Peyer's patch (tissue), 4 donors: ENCODE data around the gene TBXAS1. TPM values are rescaled to one million over a fixed set of nuclear protein-coding genes. Genes with fewer than 3 reads are reported as not detected.

Experiments
- DNase-seq, 3 donors: peaks; one replicate each; pipeline ENCODE4 v3.0.0-alpha.2; 2017 to 2019
- H3K27ac ChIP-seq, 4 donors: fragments of 200-600 bp; sonication (generic); one replicate each; pipeline ENCODE4 v1.5.1; 2016 to 2019
- H3K27me3 ChIP-seq, 2 donors: fragments of 200-600 bp; sonication (generic); one replicate each; pipeline ENCODE4 v1.5.1; 2019
- H3K36me3 ChIP-seq, 3 donors: fragments of 200-600 bp; sonication (generic); one replicate each; pipeline ENCODE4 v1.5.1; 2016 to 2019
- H3K4me1 ChIP-seq, 4 donors: fragments of 200-600 bp; sonication (generic); one replicate each; pipeline ENCODE4 v1.5.1; 2016 to 2019
- H3K4me3 ChIP-seq, 4 donors: fragments of 200-600 bp; sonication (generic); 1 replicate in 3 of 4; 2 replicates in 1 of 4; pipeline ENCODE4 v1.5.1; 2016 to 2019; ENCODE audit warnings: mild to moderate bottlenecking in 1 of 4
- H3K9me3 ChIP-seq, 4 donors: fragments of 200-600 bp; sonication (generic); one replicate each; pipeline ENCODE4 v1.5.1; 2016 to 2019; ENCODE audit warnings: mild to moderate bottlenecking in 1 of 4
- CTCF ChIP-seq, 6 experiments: fragments of 450-650 bp in 4 of 6; fragments of 200-600 bp in 2 of 6; sonication (generic) in 1 of 6; IDR thresholded peaks; one replicate each; pipeline ENCODE4 v1.5.1; 2017 to 2019; ENCODE audit warnings: antibody characterized with exemption in 6 of 6, mild to moderate bottlenecking in 3 of 6, moderate library complexity in 1 of 6
- POLR2A ChIP-seq, 2 donors: fragments of 450-650 bp; IDR thresholded peaks; one replicate each; pipeline ENCODE4 v1.5.1; 2017; ENCODE audit warnings: antibody characterized with exemption in 2 of 2, mild to moderate bottlenecking in 2 of 2, moderate library complexity in 2 of 2
- total RNA-seq, 4 donors: library from RNA; depleted of rRNA; stranded (reverse); fragments of >200 nt; gene quantifications; one replicate each; pipeline ENCODE4 v1.1.0, GENCODE V29; 2016

TBXAS1 gene
- total RNA-seq, 4 donors from 2014 or later, result 11.2 to 227 (median 33.9) TPM

GRCh38 chr7:139958599-139959284 lies 129.7 kb downstream of the TBXAS1 start:
- DNase-seq, result no peak
- Histone ChIP-seq H3K9me3 (no peaks in the 10 kb centered on the region), H3K27me3 (no peaks in the 10 kb centered on the region), H3K27ac (no peak overlapping the region), H3K4me1 (no peaks in the 10 kb centered on the region), H3K36me3 (no peaks in the 10 kb centered on the region), H3K4me3 (no peak overlapping the region)
- TF ChIP-seq CTCF (IDR thresholded peaks at IDR 0.05) (no peak), POLR2A (IDR thresholded peaks at IDR 0.05) (no peak)

GRCh38 chr7:139959285-139959628 lies 130.2 kb downstream of the TBXAS1 start:
- H3K4me1 ChIP-seq, result no peaks in the 10 kb centered on the region
- no peak overlapping the region for H3K27ac ChIP-seq
- no peaks in the 10 kb centered on the region for H3K9me3 ChIP-seq
- H3K4me3 ChIP-seq, result no peak overlapping the region
- no peaks in the 10 kb centered on the region for H3K27me3 ChIP-seq
- H3K36me3 ChIP-seq, result no peaks in the 10 kb centered on the region
- no peak for TF ChIP-seq CTCF (IDR thresholded peaks at IDR 0.05)
- DNase-seq, result no peak

- Histone ChIP-seq H3K4me3 (no peak overlapping the region), H3K9me3 (no peaks in the 10 kb centered on the region), H3K27ac (no peak overlapping the region), H3K4me1 (no peaks in the 10 kb centered on the region), H3K36me3 (no peaks in the 10 kb centered on the region), H3K27me3 (no peaks in the 10 kb centered on the region)
- DNase-seq, result no peak
- TF ChIP-seq CTCF (IDR thresholded peaks at IDR 0.05), result no peak
- TF ChIP-seq POLR2A (IDR thresholded peaks at IDR 0.05), result no peak
Observed at GRCh38 chr7:139959718-139960117, 130.7 kb downstream of the TBXAS1 start.

GRCh38 chr7:139960157-139960556 lies 131.1 kb downstream of the TBXAS1 start:
- Histone ChIP-seq H3K9me3 (no peaks in the 10 kb centered on the region), H3K4me1 (no peaks in the 10 kb centered on the region), H3K27ac (no peak overlapping the region), H3K4me3 (no peak overlapping the region), H3K27me3 (no peaks in the 10 kb centered on the region), H3K36me3 (no peaks in the 10 kb centered on the region)
- no peak for DNase-seq
- no peak for TF ChIP-seq CTCF (IDR thresholded peaks at IDR 0.05)
- no peak for TF ChIP-seq POLR2A (IDR thresholded peaks at IDR 0.05)

- TF ChIP-seq POLR2A (IDR thresholded peaks at IDR 0.05) (no peak), CTCF (IDR thresholded peaks at IDR 0.05) (no peak)
- no peak for DNase-seq
- Histone ChIP-seq H3K27ac (no peak overlapping the region), H3K4me1 (no peaks in the 10 kb centered on the region), H3K27me3 (no peaks in the 10 kb centered on the region), H3K9me3 (no peaks in the 10 kb centered on the region), H3K4me3 (no peak overlapping the region), H3K36me3 (no peaks in the 10 kb centered on the region)
Observed at GRCh38 chr7:139965942-139966628, 137.0 kb downstream of the TBXAS1 start.
